Stomach (tissue), 9 donors: ENCODE data around the gene DRAM1. TPM values are rescaled to one million over a fixed set of nuclear protein-coding genes. Genes with fewer than 3 reads are reported as not detected.

Experiments
- DNase-seq, 2 donors: peaks; one replicate each; pipeline versions ENCODE4 v3.0.0 to v3.0.0-alpha.2; 2013 to 2019
- H3K27ac ChIP-seq, 5 donors: fragments of 200-600 bp in 4 of 5; sonication (generic) in 4 of 5; one replicate each; pipeline ENCODE4 v1.5.1; 2013 to 2019; ENCODE audit warnings: mild to moderate bottlenecking in 1 of 5, moderate library complexity in 1 of 5
- H3K27me3 ChIP-seq, 3 donors: fragments of 200-600 bp; sonication (generic); one replicate each; pipeline ENCODE4 v1.5.1; 2017 to 2019; ENCODE audit warnings: mixed run types in 1 of 3
- H3K36me3 ChIP-seq, 4 donors: fragments of 200-600 bp; sonication (generic); 1 replicate in 3 of 4; 2 replicates in 1 of 4; pipeline ENCODE4 v1.5.1; 2016 to 2019
- H3K4me1 ChIP-seq, 4 donors: fragments of 200-600 bp; sonication (generic); one replicate each; pipeline ENCODE4 v1.5.1; 2016 to 2019
- H3K4me3 ChIP-seq, 4 donors: fragments of 200-600 bp; sonication (generic) in 3 of 4; one replicate each; pipeline ENCODE4 v1.5.1; 2016 to 2019; ENCODE audit warnings: mild to moderate bottlenecking in 1 of 4
- H3K9me3 ChIP-seq, 4 donors: fragments of 200-600 bp; sonication (generic); one replicate each; pipeline ENCODE4 v1.5.1; 2016 to 2019
- EP300 ChIP-seq: sonication (generic); formaldehyde crosslinking; IDR thresholded peaks from one replicate; pipeline ENCODE4 v1.6.1; 2017; ENCODE audit warnings: antibody characterized with exemption
- POLR2A ChIP-seq, 4 donors: fragments of 450-650 bp; IDR thresholded peaks; one replicate each; pipeline ENCODE4 v1.6.1; 2016; ENCODE audit warnings: antibody characterized with exemption in 4 of 4, control low read depth in 2 of 4, mild to moderate bottlenecking in 1 of 4, moderate library complexity in 1 of 4
- POLR2AphosphoS5 ChIP-seq, 3 donors: sonication (generic); formaldehyde crosslinking; IDR thresholded peaks; one replicate each; pipeline ENCODE4 v1.6.1; 2016; ENCODE audit warnings: antibody characterized with exemption in 3 of 3
- WGBS, 5 donors: extraction: QIAGEN DNeasy Blood & Tissue Kit in 3 of 5; methylation state at CpG; one replicate each; pipeline versions ENCODE4 v1.1.5 to v1.1.7; 2013 to 2018; 5-methylcytosine and 5-hydroxymethylcytosine counted together
- intact Hi-C: fragments of 100-400 bp; cut with DNase I; formaldehyde crosslinking; loops from one replicate; pipeline ENCODE4 v1.15.1; 2023; ENCODE audit warnings: low total_unique reads
- polyA plus RNA-seq, 3 donors: library from polyadenylated mRNA; stranded (reverse); fragments of 200-250 nt; gene quantifications; one replicate each; pipeline ENCODE4 v1.2.3, GENCODE V29; 2013
- total RNA-seq, 5 donors: library from RNA; depleted of rRNA; stranded (reverse); fragments of >200 nt; gene quantifications; one replicate each; pipeline versions ENCODE4 v1.1.0 to v1.2.3, GENCODE V29; 2014 to 2016
- TF ChIP-seq, protein P1 (sequence below), 7 experiments: fragments of 450-650 bp in 4 of 7; fragments of 200-600 bp in 3 of 7; sonication (generic) in 3 of 7; IDR thresholded peaks; one replicate each; pipeline ENCODE4 v1.5.1; 2016 to 2019; ENCODE audit warnings: antibody characterized with exemption in 7 of 7, control low read depth in 2 of 7, mild to moderate bottlenecking in 1 of 7
- donor health status: healthy with polysubstance abuse.
- donor health status: Bipolar disorder and iron deficiency.
- donor health status: healthy.

Gene DRAM1
- total and polyA plus RNA-seq, 8 donors = 0.89 to 71.8 (median 13.6) TPM

GRCh38 chr12:101920906-101921305, 43.5 kb downstream of the DRAM1 start:
- TF ChIP-seq, protein P1, sequence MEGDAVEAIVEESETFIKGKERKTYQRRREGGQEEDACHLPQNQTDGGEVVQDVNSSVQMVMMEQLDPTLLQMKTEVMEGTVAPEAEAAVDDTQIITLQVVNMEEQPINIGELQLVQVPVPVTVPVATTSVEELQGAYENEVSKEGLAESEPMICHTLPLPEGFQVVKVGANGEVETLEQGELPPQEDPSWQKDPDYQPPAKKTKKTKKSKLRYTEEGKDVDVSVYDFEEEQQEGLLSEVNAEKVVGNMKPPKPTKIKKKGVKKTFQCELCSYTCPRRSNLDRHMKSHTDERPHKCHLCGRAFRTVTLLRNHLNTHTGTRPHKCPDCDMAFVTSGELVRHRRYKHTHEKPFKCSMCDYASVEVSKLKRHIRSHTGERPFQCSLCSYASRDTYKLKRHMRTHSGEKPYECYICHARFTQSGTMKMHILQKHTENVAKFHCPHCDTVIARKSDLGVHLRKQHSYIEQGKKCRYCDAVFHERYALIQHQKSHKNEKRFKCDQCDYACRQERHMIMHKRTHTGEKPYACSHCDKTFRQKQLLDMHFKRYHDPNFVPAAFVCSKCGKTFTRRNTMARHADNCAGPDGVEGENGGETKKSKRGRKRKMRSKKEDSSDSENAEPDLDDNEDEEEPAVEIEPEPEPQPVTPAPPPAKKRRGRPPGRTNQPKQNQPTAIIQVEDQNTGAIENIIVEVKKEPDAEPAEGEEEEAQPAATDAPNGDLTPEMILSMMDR (IDR thresholded peaks at IDR 0.05) = no peak
- no peak for TF ChIP-seq EP300
- no peak for TF ChIP-seq POLR2A (IDR thresholded peaks at IDR 0.05)
- TF ChIP-seq POLR2AphosphoS5 (IDR thresholded peaks at IDR 0.05) = no peak
- H3K36me3 ChIP-seq = peaks cover 0 to 31% (median 23%) of the 10 kb centered on the region in 4 donors
- DNase-seq = no peak
- H3K27me3 ChIP-seq = no peaks in the 10 kb centered on the region
- H3K9me3 ChIP-seq = no peaks in the 10 kb centered on the region
- H3K4me1 ChIP-seq = peaks cover 0 to 17% (median 14%) of the 10 kb centered on the region in 4 donors
- intact Hi-C loops = no loop called here
- WGBS, 5 donors = 81 to 88% (median 87%) methylated on average over 2 of the region's 2 CpGs
- no peak overlapping the region for H3K27ac ChIP-seq
- no peak overlapping the region for H3K4me3 ChIP-seq

DNA sequence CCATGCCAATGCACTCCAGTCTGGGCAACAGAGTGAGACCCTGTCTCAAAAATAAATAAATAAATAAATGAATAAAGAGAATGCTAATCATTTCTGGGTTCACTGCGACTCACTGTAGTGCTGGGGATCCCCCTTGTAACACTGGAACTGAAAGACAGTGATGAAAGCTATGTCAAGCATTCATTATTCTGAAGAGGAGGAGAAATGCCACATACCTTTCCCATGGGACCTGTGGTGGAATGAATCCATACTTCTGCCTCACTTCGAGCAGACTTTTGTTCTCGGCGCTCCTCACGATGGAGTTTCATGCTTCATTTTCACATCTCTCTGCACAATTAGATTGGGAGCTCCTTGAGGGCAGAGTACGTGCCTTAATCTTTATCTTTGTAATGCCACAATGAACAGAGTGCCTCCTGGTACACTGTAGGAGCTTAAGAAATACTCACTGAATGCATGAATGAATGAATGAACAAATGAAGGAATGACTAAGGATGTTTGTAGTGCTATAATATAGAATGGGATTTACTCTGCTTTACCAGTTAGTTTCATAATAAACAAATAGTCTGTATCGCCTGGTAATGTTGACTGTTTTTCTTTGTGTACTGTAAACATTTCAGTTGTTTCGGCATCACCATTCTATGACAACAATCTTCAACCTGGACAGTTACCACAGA, 45.8 kb downstream of the DRAM1 start:
- 91 to 96% (median 94%) methylated on average over 8 of the region's 8 CpGs for WGBS, 5 donors
- no peaks in the 10 kb centered on the region for H3K9me3 ChIP-seq
- peaks cover 0 to 31% (median 23%) of the 10 kb centered on the region in 4 donors for H3K36me3 ChIP-seq
- no peak overlapping the region for H3K27ac ChIP-seq
- no peak for DNase-seq
- intact Hi-C loops = no loop called here
- H3K4me1 ChIP-seq = peaks cover 0 to 8% (median 4%) of the 10 kb centered on the region in 4 donors
- H3K4me3 ChIP-seq = no peak overlapping the region
- no peaks in the 10 kb centered on the region for H3K27me3 ChIP-seq
- TF ChIP-seq EP300 (no peak), POLR2A (IDR thresholded peaks at IDR 0.05) (no peak), POLR2AphosphoS5 (IDR thresholded peaks at IDR 0.05) (no peak)
- TF ChIP-seq, protein P1 (IDR thresholded peaks at IDR 0.05) = no peak

DNA sequence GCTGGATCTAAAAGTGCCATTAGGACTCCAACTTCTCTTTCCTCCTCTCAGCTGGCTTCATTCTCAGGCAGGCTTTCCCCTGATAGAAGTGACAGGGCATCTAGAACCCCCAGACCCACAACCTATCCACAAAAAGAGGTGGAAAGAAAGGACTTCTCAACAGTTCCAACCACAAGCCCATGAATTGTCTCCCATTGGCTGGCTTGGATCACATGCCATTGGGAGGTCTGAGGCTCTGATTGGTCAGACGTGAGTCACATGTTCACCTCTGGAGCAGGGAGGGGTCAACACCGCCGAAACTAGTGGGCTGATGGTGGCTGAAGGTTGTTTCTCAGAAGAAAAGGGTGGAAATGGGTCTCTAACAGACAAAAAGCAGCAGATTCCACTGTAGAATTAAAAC, 47.2 kb downstream of the DRAM1 start:
- TF ChIP-seq EP300 (no peak), POLR2AphosphoS5 (IDR thresholded peaks at IDR 0.05) (no peak), POLR2A (IDR thresholded peaks at IDR 0.05) (no peak)
- TF ChIP-seq, protein P1 (IDR thresholded peaks at IDR 0.05) = no peak
- no peak for DNase-seq
- Histone ChIP-seq H3K27me3 (no peaks in the 10 kb centered on the region), H3K36me3 (peaks cover 0 to 31% (median 23%) of the 10 kb centered on the region in 4 donors), H3K4me1 (peaks cover 0 to 7% (median 1%) of the 10 kb centered on the region in 4 donors), H3K4me3 (no peak overlapping the region), H3K9me3 (no peaks in the 10 kb centered on the region), H3K27ac (peak overlapping the region in 4 of 5 donors; percentile 27 to 71 (median 58))
- intact Hi-C loops = no loop called here
- WGBS, 5 donors = 79 to 93% (median 87%) methylated on average over 3 of the region's 3 CpGs

DNA sequence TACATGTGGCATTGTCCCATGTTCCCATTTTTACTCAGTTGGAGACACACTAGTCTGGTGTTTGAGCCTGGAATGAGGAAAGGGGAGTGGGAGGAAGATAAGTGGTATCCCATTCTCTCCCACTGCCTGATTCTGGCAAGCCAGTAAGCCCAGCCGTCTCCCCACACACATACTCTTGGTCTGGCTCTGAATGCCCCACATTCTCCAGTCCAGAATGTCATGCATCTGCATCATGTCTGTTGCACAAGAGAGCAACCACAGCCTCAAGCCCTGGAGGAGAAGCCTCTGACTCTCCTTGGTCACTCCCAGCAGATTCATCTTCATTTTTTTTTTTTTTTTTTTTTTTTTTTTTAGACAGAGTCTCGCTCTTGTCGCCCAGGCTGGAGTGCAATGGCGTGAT, 48.0 kb downstream of the DRAM1 start:
- DNase-seq = peak; percentile 39 to 48
- Histone ChIP-seq H3K9me3 (no peaks in the 10 kb centered on the region), H3K27ac (peak overlapping the region in 4 of 5 donors; percentile 27 to 71 (median 58)), H3K4me1 (peaks cover 0 to 7% (median 0%) of the 10 kb centered on the region in 4 donors), H3K27me3 (no peaks in the 10 kb centered on the region), H3K36me3 (peaks cover 0 to 31% (median 23%) of the 10 kb centered on the region in 4 donors), H3K4me3 (no peak overlapping the region)
- TF ChIP-seq POLR2AphosphoS5 (IDR thresholded peaks at IDR 0.05) (peak in 2 of 3 donors; percentile 26 to 63), EP300 (no peak), POLR2A (IDR thresholded peaks at IDR 0.05) (no peak)
- TF ChIP-seq, protein P1 (IDR thresholded peaks at IDR 0.05) = no peak
- WGBS, 5 donors = 59 to 82% (median 71%) methylated on average over 4 of the region's 4 CpGs
- intact Hi-C loops = no loop called here
